HG02870 (cell line): ENCODE results near the gene PLXND1.

Experiments used
- ATAC-seq: cut with Tn5 transposase; IDR thresholded peaks from one replicate; pipeline ENCODE4 v1.9.1; 2021; ENCODE audit warnings: mild to moderate bottlenecking, moderate library complexity; ENCODE audit not compliant: unreplicated experiment

Gene PLXND1

GRCh38 chr3:129564981-129565644, 41.4 kb downstream of the PLXND1 start:
- no peak for ATAC-seq

DNA sequence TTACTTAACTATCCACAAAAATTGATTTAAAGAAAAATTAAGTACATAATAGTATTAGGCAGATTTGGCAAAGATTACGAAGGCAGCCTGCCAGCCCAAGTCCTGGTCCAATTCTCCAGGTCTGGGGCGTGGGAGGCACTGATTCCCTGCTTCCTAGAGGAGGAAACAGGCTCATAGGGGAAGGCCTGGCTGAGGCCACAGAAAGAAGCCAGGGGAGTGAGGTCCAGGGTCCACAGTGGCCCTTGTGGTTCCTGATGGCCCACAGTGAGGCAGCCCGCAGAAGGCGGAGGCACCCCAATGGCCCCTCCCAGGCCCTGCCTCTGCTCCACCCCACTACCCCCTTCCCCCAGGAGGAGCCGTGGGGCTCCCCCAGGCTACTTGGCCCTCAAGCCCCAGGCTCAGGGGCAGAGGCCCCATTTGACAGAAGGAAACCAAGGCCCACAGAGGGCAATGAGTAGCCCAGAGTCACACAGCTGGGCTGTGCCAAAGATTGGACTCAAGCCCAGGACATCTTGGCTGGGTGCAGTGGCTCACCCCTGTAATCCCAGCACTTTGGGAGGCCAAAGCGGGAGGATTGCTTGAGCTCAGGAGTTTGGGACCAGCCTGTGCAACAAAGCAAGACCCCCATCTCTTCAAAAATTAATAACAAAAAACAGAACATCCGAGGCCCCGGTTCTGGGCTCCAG, 42.5 kb downstream of the PLXND1 start:
- no peak for ATAC-seq

DNA sequence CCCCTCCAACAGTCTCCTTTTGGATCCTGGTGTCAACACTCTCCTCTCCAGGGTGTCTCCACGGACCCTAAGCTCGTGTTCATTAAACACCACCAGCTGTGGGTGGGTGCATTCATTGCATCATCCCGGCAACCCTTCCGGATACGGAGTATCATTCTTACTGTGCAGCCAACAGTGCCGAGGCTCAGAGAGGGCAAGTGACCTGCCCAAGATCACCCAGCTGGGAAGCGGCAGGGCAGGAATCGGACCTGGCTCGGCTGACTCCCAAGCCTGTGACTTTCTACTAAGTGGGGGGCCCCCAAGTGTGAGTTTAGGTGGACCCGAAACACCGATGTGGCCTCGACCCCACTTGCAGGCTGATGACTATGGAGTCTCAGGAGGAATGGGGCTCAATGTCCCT, 43.1 kb downstream of the PLXND1 start:
- ATAC-seq: no peak

DNA sequence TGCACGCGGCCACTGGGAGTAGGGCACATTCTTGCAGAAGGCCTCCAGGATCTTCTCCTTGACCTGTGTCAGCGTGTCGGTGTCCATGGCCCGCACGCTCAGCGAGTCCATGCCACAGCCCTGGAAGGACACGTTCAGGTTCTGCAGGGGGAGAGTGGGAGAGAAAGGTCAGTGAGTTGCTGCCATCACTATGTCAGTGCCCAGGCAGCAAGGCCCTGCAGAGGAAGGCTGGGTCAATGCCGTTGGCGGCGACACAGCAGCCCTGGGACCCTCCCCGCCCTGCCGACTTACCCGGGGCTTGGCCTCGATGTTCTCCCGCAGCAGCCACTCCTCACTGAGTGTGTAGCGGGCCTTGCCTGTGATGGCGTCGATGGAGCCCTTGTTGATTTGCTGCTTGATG, 43.7 kb downstream of the PLXND1 start:
- no peak for ATAC-seq

DNA sequence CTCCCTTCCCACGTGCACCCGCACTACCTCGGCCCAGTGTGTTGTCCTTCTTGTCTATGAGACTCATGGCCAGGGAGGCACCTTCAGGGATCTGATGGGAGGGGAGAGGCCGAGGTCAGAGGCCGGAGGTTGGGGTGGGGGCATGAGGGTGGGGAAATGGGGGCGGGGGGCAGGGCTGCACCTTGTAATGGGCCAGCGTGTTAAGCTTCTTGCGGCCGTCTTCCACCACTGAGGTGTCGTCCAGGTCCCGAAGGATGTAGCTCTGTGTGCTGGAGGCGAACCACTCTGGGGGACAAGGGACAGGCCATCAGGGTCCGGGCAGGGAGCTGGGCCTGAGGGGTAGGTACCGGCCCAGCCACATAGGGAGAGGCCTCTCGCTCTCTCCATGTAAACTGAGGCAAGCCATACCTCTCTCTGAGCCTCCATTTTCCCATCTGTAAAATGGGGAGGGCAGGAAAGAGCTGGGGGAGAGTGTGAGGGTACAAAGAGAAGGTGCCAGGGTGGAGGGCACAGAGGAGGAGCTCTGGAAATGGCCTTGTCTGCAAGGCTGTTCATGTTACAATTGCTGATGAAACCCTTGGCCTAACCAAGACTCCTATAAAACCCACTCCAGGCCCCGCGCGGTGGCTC, 44.7 kb downstream of the PLXND1 start:
- no peak for ATAC-seq

DNA sequence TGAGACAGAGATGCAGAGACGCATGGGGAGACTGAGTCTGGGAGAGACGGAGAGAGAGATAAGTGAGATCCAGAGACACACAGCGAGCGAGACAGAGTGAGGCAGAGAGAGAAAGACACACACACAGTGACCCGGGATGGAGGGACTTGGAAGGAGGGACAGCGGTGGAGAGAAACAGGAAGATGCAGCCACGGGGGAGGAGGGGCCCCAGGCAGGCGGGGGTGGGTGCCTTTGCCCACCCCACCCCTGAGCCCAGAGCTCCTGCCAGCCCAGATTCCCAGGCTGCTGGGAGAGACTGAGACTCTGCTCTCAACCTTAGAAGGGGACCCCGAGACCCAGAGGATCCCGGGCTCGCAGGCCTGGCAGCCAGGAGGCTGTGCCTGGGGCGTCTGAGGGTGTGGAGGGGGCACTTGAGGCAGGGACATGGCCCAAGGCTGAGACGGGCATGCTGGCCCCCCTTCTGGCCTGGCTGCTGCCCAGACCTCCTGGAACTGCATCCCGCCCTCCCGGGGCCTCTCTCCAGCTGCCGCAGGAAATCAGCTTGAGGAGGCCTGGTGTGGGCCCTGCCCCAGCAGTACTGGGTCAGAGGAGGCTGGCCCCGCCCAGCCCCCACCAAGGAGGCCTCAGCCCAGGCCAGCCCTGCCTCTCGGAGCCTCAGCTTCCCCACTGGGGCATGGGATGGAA, 45.4 kb downstream of the PLXND1 start:
- no peak for ATAC-seq

DNA sequence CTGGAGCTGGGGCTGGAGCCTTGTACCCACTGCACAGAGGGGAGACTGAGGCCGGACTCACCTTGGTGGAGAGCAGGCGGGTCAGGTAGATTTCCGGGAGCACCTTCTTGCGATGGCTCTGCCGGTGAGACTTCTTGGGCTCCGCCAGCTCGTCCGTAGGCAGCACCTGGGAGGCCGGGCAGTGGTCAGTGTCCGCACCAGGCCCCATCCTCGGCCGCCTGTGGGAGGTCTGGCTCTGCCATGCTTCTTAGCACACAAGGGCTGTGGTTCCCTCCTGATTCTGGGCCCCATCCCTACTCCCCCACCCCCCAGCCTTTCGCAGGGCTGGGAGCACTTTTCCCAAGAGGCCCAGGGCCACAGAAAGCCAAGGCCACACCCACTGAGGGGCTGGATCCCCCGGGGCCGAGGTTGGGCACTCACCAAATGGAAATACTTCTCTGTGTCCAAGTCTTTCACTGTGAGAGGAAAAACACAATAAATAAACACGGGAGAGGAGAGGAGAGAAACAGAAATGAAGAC, 46.1 kb downstream of the PLXND1 start:
- no peak for ATAC-seq

DNA sequence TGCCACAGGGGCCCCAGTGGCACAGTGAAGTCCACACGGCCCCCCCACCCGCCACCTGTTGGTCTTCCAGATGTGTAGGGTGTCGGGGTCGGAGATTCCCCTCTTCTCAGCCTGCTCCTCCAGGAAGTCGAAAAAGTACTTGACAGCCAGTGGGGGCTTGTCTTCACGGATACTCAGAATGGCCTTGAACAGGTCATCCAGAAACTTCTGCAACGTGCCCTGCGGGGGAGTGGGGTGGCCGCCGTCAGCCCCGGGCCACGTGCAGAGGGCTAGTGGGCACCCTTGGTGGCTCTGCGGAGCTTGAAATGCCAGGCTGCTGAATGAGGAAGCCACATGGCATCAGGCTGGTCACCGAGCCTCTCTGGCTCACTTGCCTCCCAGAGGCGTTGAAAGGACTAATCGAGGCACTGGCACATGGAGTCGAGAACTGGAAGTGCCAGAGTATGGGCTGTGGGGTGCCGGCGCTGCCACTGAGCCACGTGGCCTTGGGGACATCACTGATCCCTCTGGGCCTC, 46.9 kb downstream of the PLXND1 start:
- no peak for ATAC-seq

GRCh38 chr3:129558772-129559564, 47.5 kb downstream of the PLXND1 start:
- ATAC-seq: no peak

GRCh38 chr3:129558081-129558771, 48.2 kb downstream of the PLXND1 start:
- ATAC-seq: no peak

- no peak for ATAC-seq
Observed at GRCh38 chr3:129557548-129557894, 49.0 kb downstream of the PLXND1 start.

DNA sequence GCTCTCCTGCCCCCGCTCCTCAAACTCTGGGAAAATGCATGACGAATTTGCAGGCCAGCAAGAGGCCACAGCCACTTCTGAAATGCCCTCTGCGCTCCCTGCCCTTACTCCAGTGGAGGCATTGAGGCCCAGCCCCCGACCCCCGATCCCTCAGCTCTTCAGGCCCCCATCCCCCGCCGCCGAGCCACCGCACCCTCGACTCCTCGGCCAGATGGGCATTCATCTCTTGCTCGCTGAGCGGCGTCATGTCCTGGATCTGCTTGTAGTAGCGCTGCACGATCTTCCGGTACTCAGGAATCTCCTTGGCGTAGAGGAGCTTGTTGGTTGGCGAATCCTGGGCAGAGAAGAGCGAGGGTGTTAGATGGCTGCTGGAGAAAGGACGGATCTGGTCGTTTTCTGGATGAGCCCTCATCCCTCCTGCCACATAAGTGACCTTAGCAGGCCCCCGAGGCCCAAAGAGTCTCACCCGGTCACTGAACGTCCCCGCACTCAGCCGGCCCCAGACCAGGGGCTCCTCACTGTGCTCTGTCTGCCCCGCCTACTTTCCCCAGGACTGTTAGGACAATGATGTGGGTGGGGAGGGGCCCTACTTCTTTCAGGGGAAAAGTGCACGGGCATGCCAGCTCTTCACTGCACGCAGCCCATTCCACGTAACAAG, 49.5 kb downstream of the PLXND1 start:
- ATAC-seq: no peak

GRCh38 chr3:129556358-129556695, 50.1 kb downstream of the PLXND1 start:
- ATAC-seq: no peak

DNA sequence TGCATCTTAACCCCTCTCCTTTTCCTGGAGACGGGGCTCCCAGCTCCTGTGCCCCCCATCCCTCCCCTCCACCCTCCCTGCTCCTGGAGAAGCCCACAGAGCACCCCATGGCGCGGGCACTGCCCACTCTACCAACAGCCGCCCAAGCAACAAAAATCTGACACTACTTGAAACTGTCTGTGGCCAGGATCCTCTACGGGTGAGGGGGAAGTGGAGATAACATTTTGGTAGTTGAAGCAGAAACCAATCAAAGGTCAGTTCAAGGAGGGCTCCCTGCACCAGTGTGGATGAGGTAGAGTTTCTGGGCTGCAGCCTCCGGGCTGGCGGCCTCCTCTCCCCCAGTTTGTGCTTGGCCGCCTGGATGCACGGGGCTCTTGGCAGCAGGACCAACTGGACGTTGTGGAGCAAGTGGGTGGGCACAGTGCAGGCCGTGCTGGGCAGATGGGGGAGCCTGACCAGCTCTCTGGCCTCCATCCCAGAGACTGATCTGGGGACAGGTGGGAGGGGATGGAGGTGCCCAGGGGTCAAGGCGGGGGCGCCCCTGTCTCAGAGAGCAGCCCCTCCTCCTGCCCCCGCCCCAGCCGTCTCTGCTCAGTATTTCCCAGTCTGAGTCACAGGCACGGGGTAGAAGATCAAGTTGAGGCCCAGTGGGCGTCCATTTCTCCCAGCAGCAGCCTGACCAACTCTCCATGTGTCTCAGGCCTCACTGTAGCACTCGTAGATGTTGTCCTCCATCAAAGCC, 50.7 kb downstream of the PLXND1 start:
- no peak for ATAC-seq

GRCh38 chr3:129555153-129555550, 51.3 kb downstream of the PLXND1 start:
- ATAC-seq: no peak

DNA sequence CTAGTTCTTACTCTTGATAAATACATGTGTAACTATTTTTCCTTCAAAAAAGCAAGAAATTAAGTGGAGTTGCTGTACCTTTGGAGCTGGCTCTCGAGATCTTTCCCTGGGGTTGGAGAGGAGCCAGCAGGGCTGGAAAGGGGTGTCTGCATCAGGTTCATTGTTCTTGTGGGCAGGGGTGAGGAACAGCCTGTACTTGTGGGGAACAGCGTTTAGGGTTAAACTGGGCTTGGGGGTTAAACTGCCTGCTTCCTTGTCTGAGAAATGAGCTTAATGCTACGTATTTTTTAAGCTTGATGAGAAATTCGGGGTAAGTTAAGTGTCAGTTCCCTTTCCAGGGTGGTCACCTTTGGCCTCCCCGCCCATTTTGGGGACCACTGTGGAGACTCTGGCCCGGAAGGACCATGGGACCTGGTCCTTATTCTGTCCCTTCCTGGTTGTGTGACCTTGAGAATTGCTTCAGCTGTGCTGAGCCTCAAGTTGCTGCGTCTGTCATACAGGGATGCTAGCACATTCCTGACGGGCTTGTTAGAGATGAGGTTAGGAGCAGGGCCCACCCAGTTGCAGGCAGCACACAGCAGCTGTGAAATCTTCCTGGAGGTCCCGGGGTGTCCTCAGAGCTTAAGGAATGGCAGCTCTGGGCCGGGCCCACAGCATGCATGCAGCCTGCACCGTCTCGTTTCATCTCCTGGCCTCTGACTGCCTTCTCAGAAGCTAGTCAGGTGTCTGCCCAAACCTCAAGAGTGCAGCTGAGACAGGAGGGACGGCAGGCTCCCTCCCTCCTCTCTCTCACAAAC, 51.9 kb downstream of the PLXND1 start:
- ATAC-seq: no peak

- no peak for ATAC-seq
Observed at GRCh38 chr3:129553719-129554118, 52.8 kb downstream of the PLXND1 start.

- ATAC-seq: no peak
Observed at GRCh38 chr3:129553171-129553570, 53.3 kb downstream of the PLXND1 start.
